Liver (tissue), 9 donors: Measurements from ENCODE around the gene RERE. TPM values are rescaled to one million over a fixed set of nuclear protein-coding genes. Genes with fewer than 3 reads are reported as not detected.

Experiments
- DNase-seq: peaks from one replicate; pipeline ENCODE4 v3.0.0-alpha.2; 2017; ENCODE audit warnings: low spot score
- H3K27ac ChIP-seq, 2 donors: one replicate each; pipeline ENCODE4 v1.7.0; 2013; ENCODE audit warnings: inconsistent platforms in 2 of 2, low read length in 2 of 2, control low read depth in 1 of 2, low read depth in 1 of 2, mild to moderate bottlenecking in 1 of 2
- H3K27me3 ChIP-seq, 4 donors: one replicate each; pipeline versions ENCODE4 v1.6.1 to v1.7.0; 2013; ENCODE audit warnings: low read length in 3 of 4, inconsistent platforms in 1 of 4, mild to moderate bottlenecking in 1 of 4, moderate library complexity in 1 of 4; ENCODE audit not compliant: control insufficient read depth in 4 of 4, insufficient read depth in 4 of 4
- H3K36me3 ChIP-seq, 4 donors: one replicate each; pipeline versions ENCODE4 v1.6.1 to v1.7.0; 2013; ENCODE audit warnings: low read length in 3 of 4, mild to moderate bottlenecking in 3 of 4, low read depth in 1 of 4, moderate library complexity in 1 of 4; ENCODE audit not compliant: control insufficient read depth in 4 of 4, insufficient read depth in 3 of 4
- H3K4me1 ChIP-seq, 4 donors: one replicate each; pipeline versions ENCODE4 v1.6.1 to v1.7.0; 2013; ENCODE audit warnings: low read length in 3 of 4, mild to moderate bottlenecking in 3 of 4, moderate library complexity in 1 of 4; ENCODE audit not compliant: control insufficient read depth in 4 of 4, insufficient read depth in 4 of 4
- H3K4me3 ChIP-seq, 3 donors: one replicate each; pipeline versions ENCODE4 v1.6.1 to v1.7.0; 2013; ENCODE audit warnings: low read length in 3 of 3, control low read depth in 1 of 3, low read depth in 1 of 3, mild to moderate bottlenecking in 1 of 3
- H3K9ac ChIP-seq, 2 donors: one replicate each; pipeline ENCODE4 v1.7.0; 2013; ENCODE audit warnings: low read length in 2 of 2, mild to moderate bottlenecking in 2 of 2, moderate library complexity in 2 of 2, control low read depth in 1 of 2, low read depth in 1 of 2
- H3K9me3 ChIP-seq, 4 donors: one replicate each; pipeline versions ENCODE4 v1.6.1 to v1.7.0; 2013; ENCODE audit warnings: low read length in 3 of 4; ENCODE audit not compliant: control insufficient read depth in 4 of 4
- ATF3 ChIP-seq: IDR thresholded peaks from 2 replicates; pipeline ENCODE4 v1.6.1; 2016; ENCODE audit warnings: antibody characterized with exemption
- CTCF ChIP-seq: fragments of 150-350 bp; IDR thresholded peaks from 2 replicates; pipeline ENCODE4 v1.5.1; 2017; ENCODE audit warnings: improper control_type of control experiment, low read depth, low read length; ENCODE audit not compliant: missing input control
- EGR1 ChIP-seq, 2 donors: IDR thresholded peaks; 2 replicates each; pipeline ENCODE4 v1.6.1; 2016 to 2018; ENCODE audit warnings: antibody characterized with exemption in 2 of 2, low read depth in 2 of 2
- FOXA1 ChIP-seq: IDR thresholded peaks from 2 replicates; pipeline ENCODE4 v1.6.1; 2016; ENCODE audit warnings: antibody characterized with exemption
- FOXA2 ChIP-seq: IDR thresholded peaks from 2 replicates; pipeline ENCODE4 v1.6.1; 2016; ENCODE audit warnings: antibody characterized with exemption
- GABPA ChIP-seq, 2 donors: IDR thresholded peaks in 1 of 2; conservative IDR thresholded peaks in 1 of 2; 2 replicates each; pipeline ENCODE4 v1.6.1; 2016; ENCODE audit warnings: antibody characterized with exemption in 2 of 2, mild to moderate bottlenecking in 1 of 2, moderate library complexity in 1 of 2
- HNF4A ChIP-seq, 2 donors: conservative IDR thresholded peaks; 2 replicates each; pipeline ENCODE4 v1.6.1; 2016; ENCODE audit warnings: antibody characterized with exemption in 2 of 2, mild to moderate bottlenecking in 2 of 2
- HNF4G ChIP-seq: IDR thresholded peaks from 2 replicates; pipeline ENCODE4 v1.6.1; 2016; ENCODE audit warnings: antibody characterized with exemption
- JUND ChIP-seq, 2 donors: IDR thresholded peaks; 2 replicates each; pipeline ENCODE4 v1.6.1; 2016; ENCODE audit warnings: antibody characterized with exemption in 2 of 2
- MAX ChIP-seq: IDR thresholded peaks from 2 replicates; pipeline ENCODE4 v1.6.1; 2016; ENCODE audit warnings: antibody characterized with exemption
- NR2F2 ChIP-seq: IDR thresholded peaks from 2 replicates; pipeline ENCODE4 v1.6.1; 2016; ENCODE audit warnings: antibody characterized with exemption
- RAD21 ChIP-seq, 2 donors: IDR thresholded peaks; 2 replicates each; pipeline ENCODE4 v1.6.1; 2016; ENCODE audit warnings: antibody characterized with exemption in 2 of 2, mild to moderate bottlenecking in 2 of 2
- REST ChIP-seq: IDR thresholded peaks from 2 replicates; pipeline ENCODE4 v1.6.1; 2016; ENCODE audit warnings: antibody characterized with exemption, mild to moderate bottlenecking
- RXRA ChIP-seq, 2 donors: IDR thresholded peaks; 2 replicates each; pipeline ENCODE4 v1.6.1; 2017 to 2018; ENCODE audit warnings: antibody characterized with exemption in 2 of 2, mild to moderate bottlenecking in 1 of 2
- SP1 ChIP-seq: IDR thresholded peaks from 2 replicates; pipeline ENCODE4 v1.6.1; 2018; ENCODE audit warnings: antibody characterized with exemption, mild to moderate bottlenecking
- TAF1 ChIP-seq: conservative IDR thresholded peaks from 2 replicates; pipeline ENCODE4 v1.6.1; 2016; ENCODE audit warnings: antibody characterized with exemption, mild to moderate bottlenecking
- YY1 ChIP-seq: IDR thresholded peaks from 2 replicates; pipeline ENCODE4 v1.6.1; 2016; ENCODE audit warnings: antibody characterized with exemption, mild to moderate bottlenecking
- ZBTB33 ChIP-seq: IDR thresholded peaks from 2 replicates; pipeline ENCODE4 v1.6.1; 2016; ENCODE audit warnings: antibody characterized with exemption
- WGBS: extraction: QIAGEN DNeasy Blood & Tissue Kit; methylation state at CpG from one replicate; pipeline ENCODE4 v1.1.7; 2013; 5-methylcytosine and 5-hydroxymethylcytosine counted together
- polyA plus RNA-seq, 2 donors: library from polyadenylated mRNA; stranded (reverse) in 1 of 2; unstranded in 1 of 2; fragments of 200-250 nt in 1 of 2; fragments of >200 nt in 1 of 2; fragmentation: Nextera tagmentation in 1 of 2; extraction: Ambion mirVana in 1 of 2; gene quantifications; one replicate each; pipeline versions ENCODE4 v1.2.1 to v1.2.3, GENCODE V29; 2013 to 2015
- total RNA-seq, 2 donors: library from RNA; depleted of rRNA; stranded (reverse); fragments of >200 nt; gene quantifications; one replicate each; pipeline ENCODE4 v1.2.3, GENCODE V29; 2014
- donor health status: healthy.
- donor health status: healthy.
- donor health status: healthy.
- donor health status: healthy.
- donor health status: healthy.

RERE gene
- total and polyA plus RNA-seq, 4 donors = 9.8 to 49.1 (median 24.8) TPM

- Histone ChIP-seq H3K4me1 (peaks cover 32 to 77% (median 63%) of the 10 kb centered on the region in 4 donors), H3K36me3 (peaks cover 8 to 21% (median 15%) of the 10 kb centered on the region in 4 donors), H3K9ac (no peak overlapping the region), H3K9me3 (no peaks in the 10 kb centered on the region), H3K27ac (peak overlapping the region; percentile 10 to 32), H3K4me3 (no peak overlapping the region), H3K27me3 (no peaks in the 10 kb centered on the region)
- peak; percentile 59 for TF ChIP-seq SP1
- no peak for TF ChIP-seq TAF1
- TF ChIP-seq YY1 = no peak
- no peak for TF ChIP-seq FOXA1
- TF ChIP-seq RXRA (IDR thresholded peaks at IDR 0.05) = peak; percentile 82 to 84
- no peak for TF ChIP-seq JUND (IDR thresholded peaks at IDR 0.05)
- no peak for TF ChIP-seq HNF4G
- no peak for TF ChIP-seq MAX
- TF ChIP-seq REST = no peak
- peak; percentile 57 to 61 for TF ChIP-seq HNF4A (conservative IDR thresholded peaks at IDR 0.05)
- TF ChIP-seq CTCF = no peak
- TF ChIP-seq GABPA (IDR thresholded peaks at IDR 0.05 in 1 of 2, conservative IDR thresholded peaks at IDR 0.05 in 1 of 2) = no peak
- TF ChIP-seq ZBTB33 = no peak
- TF ChIP-seq EGR1 (IDR thresholded peaks at IDR 0.05; ENCODE audit: low read depth in 2 of 2) = no peak
- peak; percentile 100 for TF ChIP-seq NR2F2
- TF ChIP-seq RAD21 (IDR thresholded peaks at IDR 0.05) = no peak
- no peak for TF ChIP-seq FOXA2
- TF ChIP-seq ATF3 = no peak
- 82% methylated on average over 8 of the region's 8 CpGs for WGBS
- DNase-seq = no peak
Observed at GRCh38 chr1:8367571-8368194, 449.8 kb downstream of the RERE start.
